SK-N-MC (cell line): Measurements from ENCODE around the gene KCNK17.

ENCODE experiments used
- EZH2 ChIP-seq: fragments of 200-600 bp; sonication (generic); IDR thresholded peaks from one replicate; pipeline ENCODE4 v1.6.1; 2017; ENCODE audit warnings: antibody characterized with exemption
- FOXP2 ChIP-seq: optimal IDR thresholded peaks from 2 replicates; pipeline ENCODE3; 2011; ENCODE audit warnings: mild to moderate bottlenecking, moderate library complexity; ENCODE audit not compliant: insufficient read depth; ENCODE audit errors: extremely low read length, control extremely low read depth
- POLR2AphosphoS5 ChIP-seq: IDR thresholded peaks from 2 replicates; pipeline ENCODE4 v1.6.1; 2012; ENCODE audit warnings: mild to moderate bottlenecking, low read depth, low read length, borderline replicate concordance

DNA sequence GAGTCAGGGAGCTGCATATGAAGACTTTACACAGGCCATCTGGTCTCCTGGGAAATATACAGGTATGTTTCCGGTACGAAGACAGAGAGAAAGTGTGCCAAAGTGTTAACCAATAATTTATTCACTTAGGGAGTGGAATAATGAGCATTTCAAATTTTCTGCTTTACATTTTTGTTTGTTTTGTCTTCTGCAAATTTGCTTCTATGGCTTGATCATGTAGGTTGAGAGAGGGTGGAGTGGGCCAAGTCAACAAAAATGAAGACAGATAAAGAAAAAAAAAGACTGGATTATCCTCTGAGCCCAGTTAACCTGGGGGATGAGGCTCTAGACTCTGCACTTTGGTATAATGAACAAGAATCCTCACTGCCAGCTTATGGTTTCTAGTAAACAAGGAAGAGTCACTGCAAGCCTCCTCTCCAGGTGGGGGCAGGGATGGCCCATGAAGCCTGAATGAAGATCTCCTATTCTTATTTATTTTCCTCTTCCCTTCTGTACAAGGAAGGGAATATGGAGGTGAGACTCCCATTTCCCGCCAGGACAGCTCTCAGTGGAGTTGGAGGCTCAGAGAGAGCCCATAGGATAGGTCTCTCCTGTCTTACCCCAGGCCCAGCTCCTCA lies 37.7 kb downstream of the KCNK17 start:
- TF ChIP-seq POLR2AphosphoS5, result no peak
- TF ChIP-seq EZH2, result no peak
- no peak for TF ChIP-seq FOXP2
